ENCODE measurements around the gene PTPN14.

The PTPN14 gene

GRCh38 chr1:214305164-214305751 is 246.1 kb downstream of the PTPN14 start:
- TF ChIP-seq ZFX (IDR thresholded peaks at IDR 0.05; ENCODE audit: borderline replicate concordance) (no peak), CTCF (IDR thresholded peaks at IDR 0.05) (no peak)
- no peak overlapping the region for H3K27ac ChIP-seq

DNA sequence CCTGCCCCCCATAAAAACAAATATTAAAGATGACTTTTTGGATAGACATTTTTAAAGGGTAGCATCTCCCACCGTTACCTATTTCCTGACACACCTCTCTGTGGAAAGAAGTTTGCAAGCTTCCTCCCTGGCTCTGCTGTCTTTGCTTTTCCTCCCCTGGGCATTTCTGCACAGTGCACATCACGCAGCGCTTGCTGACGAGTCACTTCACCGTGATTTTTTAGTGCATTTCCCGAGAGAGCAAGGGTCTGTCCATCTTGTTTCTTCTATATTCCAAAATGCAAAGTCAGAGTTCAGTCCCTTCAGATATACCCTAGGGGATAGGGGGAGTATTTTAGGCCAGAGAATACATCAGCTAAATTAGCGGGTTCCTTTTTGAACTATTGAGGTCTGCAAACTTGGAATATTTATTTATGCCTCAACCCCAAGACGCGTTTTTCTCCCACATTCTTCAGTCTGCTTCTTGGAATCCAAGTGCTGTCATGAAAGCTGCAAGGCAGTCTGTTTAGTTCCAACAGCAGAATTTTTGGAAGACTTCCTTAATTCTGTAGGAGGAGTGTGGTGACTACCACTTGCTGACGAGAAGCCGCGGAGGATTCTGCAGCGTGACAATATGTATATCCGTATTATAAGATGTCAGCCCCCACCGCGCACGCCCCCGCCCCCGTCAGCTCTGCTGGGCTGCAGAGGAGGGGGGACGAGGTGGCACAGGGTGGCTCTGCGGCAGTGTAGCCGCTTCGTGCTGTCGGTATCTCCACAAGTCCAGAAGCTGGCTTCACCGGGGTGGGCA is 248.1 kb downstream of the PTPN14 start:
- TF ChIP-seq ZFX (IDR thresholded peaks at IDR 0.05; ENCODE audit: borderline replicate concordance), result no peak
- TF ChIP-seq CTCF (IDR thresholded peaks at IDR 0.05), result no peak
- no peak overlapping the region for H3K27ac ChIP-seq

- no peak overlapping the region for H3K27ac ChIP-seq
Observed at GRCh38 chr1:214301526-214301925, 249.9 kb downstream of the PTPN14 start.

DNA sequence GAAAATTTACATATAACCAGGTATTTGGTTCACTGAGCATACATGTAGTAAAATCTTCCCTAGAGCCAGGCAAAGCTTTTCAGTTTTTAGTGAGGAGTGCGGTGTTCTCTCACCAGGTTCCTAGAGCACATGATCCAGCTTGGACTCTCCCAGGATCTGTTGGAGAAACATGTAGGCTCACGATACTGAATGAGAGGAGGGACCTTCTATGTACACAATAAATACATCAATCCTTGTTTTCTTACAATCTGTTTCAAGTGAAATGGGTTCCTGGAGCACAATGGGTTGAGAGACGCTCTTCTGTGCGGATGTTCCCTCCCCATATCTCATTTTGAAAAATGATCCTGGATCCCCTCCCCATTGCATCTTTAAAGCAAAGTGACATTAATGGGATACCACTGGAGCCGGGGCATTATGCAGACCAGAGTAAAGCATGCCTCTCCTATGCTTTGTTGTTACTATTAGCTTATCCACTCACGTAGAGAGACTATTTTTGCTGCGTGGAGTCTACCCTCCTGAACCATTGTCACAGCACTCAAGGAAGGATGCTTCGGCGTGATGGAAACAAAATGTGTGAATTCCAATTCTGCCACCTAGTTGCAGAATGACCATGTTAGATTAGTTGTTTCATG is 251.1 kb downstream of the PTPN14 start:
- TF ChIP-seq ZFX (IDR thresholded peaks at IDR 0.05; ENCODE audit: borderline replicate concordance) (no peak), CTCF (IDR thresholded peaks at IDR 0.05) (no peak)
- H3K27ac ChIP-seq, result no peak overlapping the region

More at GRCh38 chr1:214301526-214301925, 249.9 kb downstream of the PTPN14 start:
- TF ChIP-seq CTCF (IDR thresholded peaks at IDR 0.05), result no peak
- TF ChIP-seq ZFX (IDR thresholded peaks at IDR 0.05; ENCODE audit: borderline replicate concordance), result no peak

Measured in 22Rv1 (cell line).